Left ventricle myocardium superior (tissue), 1 donor: ENCODE results near the gene DERL3. TPM values are rescaled to one million over a fixed set of nuclear protein-coding genes. Genes with fewer than 3 reads are reported as not detected.
A peak's percentile ranks its signal among the peaks of the same experiment; 100 is the strongest.

ENCODE experiments used
- ATAC-seq: fragments of 200-7000 bp; cut with Tn5 transposase; one replicate; pipeline ENCODE4 v1.9.1; 2020; ENCODE audit warnings: mild to moderate bottlenecking, moderate library complexity
- DNase-seq: peaks from one replicate; pipeline ENCODE4 v3.0.0-alpha.2; 2020
- intact Hi-C: fragments of 100-400 bp; cut with micrococcal nuclease; formaldehyde crosslinking; loops from one replicate; pipeline ENCODE4 v1.11.0; 2022
- total RNA-seq: library from RNA; stranded (reverse); fragmentation: NEBNext Ultra II Directional; extraction: Animal tissue kit (Norgen Biotek cat#: 25700); gene quantifications from one replicate; pipeline ENCODE4 v1.2.1, GENCODE V29; 2021
- donor health status: DM: no; HTN: yes; CAD: no; lungs with severe emphysema.

The DERL3 gene
- total RNA-seq, 1 donor from 2014 or later = 2.1 TPM

- DNase-seq (peak; percentile 87), ATAC-seq (peak; percentile 76)
- intact Hi-C loops = no loop called here
These were observed 3.9 kb downstream of the DERL3 start for GRCh38 chr22:23834793-23835483.

DNA sequence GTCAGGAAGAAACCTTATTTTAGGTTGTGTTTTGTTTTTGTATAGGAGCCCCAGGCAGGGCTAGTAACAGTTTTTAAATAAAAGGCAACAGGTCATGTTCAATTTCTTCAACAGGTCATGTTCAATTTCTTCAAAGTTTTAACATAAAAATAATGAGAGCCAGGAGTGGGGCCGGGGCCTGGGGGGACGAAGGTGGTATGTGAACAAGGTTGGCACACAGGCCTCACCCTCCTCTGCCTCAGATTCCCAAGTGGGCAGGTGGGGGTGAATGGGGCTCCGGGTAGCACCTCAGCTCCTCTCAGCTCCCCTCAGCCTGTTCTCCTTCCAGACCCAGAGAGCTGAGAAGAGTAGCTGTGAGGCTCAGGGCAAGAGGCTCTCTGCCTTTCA lies 4.4 kb downstream of the DERL3 start:
- ATAC-seq = no peak
- intact Hi-C loops = no loop called here
- no peak for DNase-seq

GRCh38 chr22:23833911-23834317 lies 4.9 kb downstream of the DERL3 start:
- intact Hi-C loops = no loop called here
- DNase-seq (peak; percentile 70), ATAC-seq (peak; percentile 4)

- intact Hi-C loops = no loop called here
- DNase-seq (peak; percentile 46), ATAC-seq (no peak)
These were observed 5.6 kb downstream of the DERL3 start for GRCh38 chr22:23833017-23833751.

- ATAC-seq (peak; percentile 0), DNase-seq (peak; percentile 65)
- intact Hi-C loops = no loop called here
These were observed 6.4 kb downstream of the DERL3 start for GRCh38 chr22:23832226-23833016.

GRCh38 chr22:23831781-23832180 lies 7.0 kb downstream of the DERL3 start:
- DNase-seq = peak; percentile 29
- no peak for ATAC-seq
- intact Hi-C loops = no loop called here

- no peak for ATAC-seq
- intact Hi-C loops = no loop called here
- DNase-seq = no peak
These were observed 7.5 kb downstream of the DERL3 start for GRCh38 chr22:23831261-23831660.

- no peak for ATAC-seq
- intact Hi-C loops = no loop called here
- DNase-seq = no peak
These were observed 8.9 kb downstream of the DERL3 start for GRCh38 chr22:23829845-23830372.

DNA sequence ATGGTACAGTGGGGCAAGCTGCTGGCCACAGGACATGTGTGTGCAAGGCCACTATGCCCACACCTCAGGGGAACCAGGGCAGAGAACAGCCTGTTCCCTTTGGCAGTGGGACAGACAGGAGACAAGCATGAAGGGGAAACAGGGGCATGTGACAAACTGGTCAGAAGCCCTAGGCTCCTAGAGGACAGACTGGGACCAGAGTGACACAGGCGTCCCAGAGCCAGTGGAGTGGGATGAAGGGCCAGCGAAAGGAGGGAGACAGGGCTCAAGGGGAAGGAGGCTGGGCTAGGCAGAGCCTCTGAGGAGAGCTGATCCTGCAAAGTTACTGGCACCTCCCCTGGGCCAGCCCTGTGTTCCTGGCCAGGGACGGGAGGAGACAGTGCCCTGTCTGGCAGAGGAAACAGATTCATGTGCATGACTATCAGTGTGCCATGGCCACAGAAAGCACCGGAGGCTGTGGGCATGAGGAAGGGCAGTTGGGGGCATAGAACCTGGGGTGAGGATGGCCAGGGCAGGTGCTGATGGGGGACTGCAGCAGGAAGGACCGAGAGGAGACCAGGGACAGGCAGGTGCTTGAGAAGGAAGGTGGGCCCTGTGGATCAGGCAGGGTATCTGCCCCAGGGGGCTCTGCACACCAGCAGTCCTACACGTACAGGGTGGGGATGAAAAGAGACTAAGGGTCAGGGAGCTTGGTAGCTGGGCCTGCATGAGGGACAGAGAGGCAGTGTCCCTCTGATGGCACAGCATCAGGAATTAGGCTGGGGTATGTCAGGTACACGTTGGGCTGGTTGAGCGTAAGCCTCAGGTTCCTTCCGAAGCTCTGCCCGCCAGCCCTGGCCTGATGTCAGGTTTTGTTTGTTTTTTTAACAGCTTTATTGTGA lies 9.8 kb downstream of the DERL3 start:
- intact Hi-C loops = no loop called here
- ATAC-seq (peak; percentile 83), DNase-seq (peak; percentile 74)

GRCh38 chr22:23827351-23827995 lies 11.3 kb downstream of the DERL3 start:
- no peak for DNase-seq
- intact Hi-C loops = no loop called here
- no peak for ATAC-seq

DNA sequence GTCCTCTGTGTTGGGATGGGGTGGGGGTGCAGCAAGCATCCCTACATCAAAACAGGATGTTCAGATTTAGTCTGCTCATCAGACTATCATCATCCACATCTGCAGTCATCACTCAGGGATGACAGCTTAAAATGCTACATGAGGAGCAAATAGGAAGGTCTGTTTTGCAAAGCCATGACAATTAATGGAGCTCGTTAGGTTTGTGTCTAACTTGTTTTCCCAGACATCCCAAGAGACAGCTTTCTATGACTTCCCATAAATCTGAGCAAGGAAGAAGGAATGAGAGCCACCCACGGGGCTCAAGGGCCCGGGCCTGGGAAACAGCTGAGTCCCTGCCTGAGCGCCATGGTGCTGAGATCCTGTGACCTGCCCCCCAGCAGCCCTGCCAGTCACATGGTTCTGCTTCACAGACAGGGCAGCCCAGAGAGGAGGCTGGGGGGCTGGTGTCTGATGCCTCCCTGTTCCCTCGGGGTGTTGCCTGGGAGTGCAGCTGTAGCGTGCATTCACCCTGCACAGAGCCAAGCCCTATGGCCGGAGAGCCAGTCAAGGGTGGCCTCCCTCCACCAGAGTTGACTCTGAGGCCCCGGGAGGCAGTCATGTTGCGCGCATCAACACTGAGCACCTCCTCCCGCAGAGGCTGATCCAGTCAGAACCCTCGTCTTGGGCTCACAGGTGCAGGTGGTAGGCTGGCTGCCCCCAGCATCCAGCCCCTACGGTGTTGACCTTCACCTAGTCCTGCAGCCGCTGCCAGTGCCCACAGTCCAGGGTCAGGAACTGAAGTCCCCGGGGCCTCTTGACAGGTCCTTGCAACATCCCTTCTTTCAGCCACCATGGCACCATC lies 12.1 kb downstream of the DERL3 start:
- ATAC-seq (no peak), DNase-seq (peak; percentile 39)
- intact Hi-C loops = no loop called here

DNA sequence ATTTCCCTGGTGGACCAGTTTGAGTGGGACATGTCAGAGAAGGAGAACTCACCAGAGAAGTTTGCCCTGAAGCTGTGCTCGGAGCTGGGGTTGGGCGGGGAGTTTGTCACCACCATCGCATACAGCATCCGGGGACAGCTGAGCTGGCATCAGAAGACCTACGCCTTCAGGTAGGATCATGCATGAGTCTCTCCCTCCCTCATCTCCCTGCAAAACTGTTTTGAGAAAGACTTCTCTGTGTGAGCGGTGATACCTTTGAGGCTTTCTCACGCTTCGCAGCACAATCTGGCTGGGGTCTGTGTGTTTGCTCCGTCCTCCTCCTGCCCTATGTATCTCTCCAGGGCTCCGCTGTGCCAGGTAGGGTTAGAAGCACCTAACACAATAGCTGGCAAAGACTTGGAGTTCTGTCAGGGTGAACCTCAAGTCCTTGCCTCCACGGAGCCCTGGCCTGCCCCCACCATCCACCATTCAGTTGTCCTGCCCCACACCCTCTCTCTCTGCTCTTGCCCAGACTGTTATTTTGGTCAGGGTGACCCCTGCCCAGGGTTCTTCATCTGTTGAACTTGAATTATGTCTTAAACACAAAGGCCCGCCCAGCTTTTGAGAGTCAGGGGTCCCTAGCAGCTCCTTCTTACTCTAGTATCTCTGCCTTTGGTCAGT lies 13.4 kb downstream of the DERL3 start:
- DNase-seq (peak; percentile 10), ATAC-seq (no peak)
- intact Hi-C loops = no loop called here

DNA sequence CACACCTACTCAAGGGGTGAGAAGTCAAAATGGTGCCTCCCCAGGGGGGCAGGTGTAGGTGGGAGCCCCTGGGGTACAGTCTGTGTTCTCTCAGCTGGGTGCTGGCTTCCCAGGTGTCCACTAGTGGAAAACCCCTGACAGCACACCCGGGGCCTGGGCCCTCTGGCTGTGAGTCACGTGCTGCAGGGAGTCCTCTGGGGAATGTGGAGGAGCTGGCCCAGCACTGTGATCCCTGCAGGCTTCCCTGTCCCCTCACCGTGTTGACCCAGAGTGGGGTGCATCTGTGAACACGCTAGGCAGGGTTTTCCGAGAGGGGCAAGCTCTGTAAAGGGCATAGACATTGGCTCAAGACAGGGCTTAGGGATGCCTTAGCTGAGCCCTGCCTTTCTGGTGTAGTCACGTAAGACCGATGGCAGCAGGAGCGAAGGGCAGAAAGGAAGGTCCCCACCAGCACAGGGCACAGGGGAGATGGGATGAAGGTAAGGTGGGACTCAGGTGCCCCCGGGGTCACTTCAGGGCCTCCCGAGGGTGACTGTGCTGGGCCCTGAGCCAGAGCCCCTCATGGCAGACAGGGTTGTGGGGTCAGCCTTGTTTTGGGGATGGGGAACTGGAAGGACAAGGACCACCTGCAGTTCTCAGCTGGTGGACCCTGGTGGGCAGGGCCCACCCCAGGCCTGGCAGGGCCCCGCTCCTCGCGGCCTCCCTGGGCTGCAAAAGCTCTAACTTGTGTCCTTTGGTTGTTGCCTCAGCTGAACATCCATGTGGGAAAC lies 14.1 kb downstream of the DERL3 start:
- ATAC-seq (no peak), DNase-seq (peak; percentile 46)
- intact Hi-C loops = no loop called here

GRCh38 chr22:23823331-23823791 lies 15.4 kb downstream of the DERL3 start:
- ATAC-seq = peak; percentile 44
- DNase-seq = peak; percentile 51
- intact Hi-C loops = no loop called here

DNA sequence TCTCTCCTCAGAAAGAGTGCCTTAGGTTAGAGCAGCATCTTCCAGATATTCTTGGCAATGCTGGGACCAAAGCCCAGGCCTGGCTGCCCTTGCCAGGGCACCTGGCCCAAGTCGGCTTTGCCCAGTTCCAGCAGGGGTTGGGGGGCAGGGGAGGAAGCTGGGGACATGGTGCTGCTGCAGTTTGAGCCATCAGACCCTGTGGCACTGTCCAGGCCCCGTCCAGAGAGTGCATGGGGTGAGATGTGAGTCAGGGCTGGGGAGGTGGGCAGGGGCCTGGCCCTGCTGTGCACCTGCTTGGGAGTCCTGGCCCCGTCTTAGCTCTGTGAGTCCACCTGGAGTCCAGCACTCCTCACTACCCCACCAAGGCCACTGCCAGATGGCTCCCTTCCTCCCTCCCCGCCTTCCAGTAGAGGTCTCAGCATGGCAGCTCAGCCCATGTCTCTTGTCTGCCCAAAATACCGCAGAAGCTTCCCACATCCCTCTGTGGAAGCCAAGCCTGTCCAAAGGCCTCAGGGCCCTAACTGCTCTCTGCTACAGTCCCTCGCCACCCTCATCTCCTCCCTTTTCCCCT lies 16.6 kb downstream of the DERL3 start:
- DNase-seq (peak; percentile 56), ATAC-seq (peak; percentile 61)
- intact Hi-C loops = no loop called here

- intact Hi-C loops = no loop called here
- no peak for ATAC-seq
- DNase-seq = peak; percentile 18
These were observed 18.0 kb downstream of the DERL3 start for GRCh38 chr22:23820748-23821211.
